Measurements from ENCODE around the gene CYP1A1. TPM values are rescaled to one million over a fixed set of nuclear protein-coding genes. Genes with fewer than 3 reads are reported as not detected.
A peak's percentile ranks its signal among the peaks of the same experiment; 100 is the strongest.

CYP1A1 gene
- total and polyA plus RNA-seq, 12 donors = 0.11 to 2.2 (median 0.96) TPM; not detected in 9

DNA sequence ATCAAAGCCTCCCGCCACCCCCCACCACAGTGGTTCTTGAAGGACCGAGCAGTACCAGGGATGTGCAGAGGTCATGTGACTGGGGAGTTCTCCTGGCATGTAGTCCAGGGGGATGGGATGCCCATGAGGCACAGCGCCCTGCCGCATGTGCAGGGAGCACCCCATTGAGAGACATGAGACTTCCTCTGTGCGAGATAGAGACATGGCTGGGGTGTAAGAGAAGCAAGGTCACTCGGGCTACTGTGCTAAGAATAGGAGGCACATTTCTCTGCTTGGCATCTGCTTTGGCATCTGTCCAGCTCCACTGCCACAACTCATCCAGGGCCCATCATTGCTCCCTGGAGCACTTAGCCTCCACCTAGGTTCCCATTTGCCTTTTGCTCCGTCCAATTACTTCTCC is 2.4 kb upstream of the CYP1A1 start:
- Histone ChIP-seq H3K27ac (no peak overlapping the region), H3K27me3 (no peaks in the 10 kb centered on the region)
- 46 to 67% (median 53%) methylated on average over 4 to 7 of the region's 7 CpGs for WGBS, 4 donors

GRCh38 chr15:74726774-74727164 is 1.4 kb upstream of the CYP1A1 start:
- Histone ChIP-seq H3K9me3 (replicated peaks in 1 of 3) (no peaks in the 10 kb centered on the region), H3K36me3 (replicated peaks in 1 of 2) (no peaks in the 10 kb centered on the region), H3K4me1 (replicated peaks in 1 of 2) (peaks cover 0 to 14% of the 10 kb centered on the region in 2 donors), H3K27me3 (no peaks in the 10 kb centered on the region), H3K27ac (no peak overlapping the region), H3K4me3 (peak overlapping the region in 1 of 4 donors; percentile 58)
- WGBS, 4 donors = 48 to 60% (median 53%) methylated on average over 21 to 24 of the region's 24 CpGs
- DNase-seq = no peak
- intact Hi-C loops (cut with DNase I) = no loop called here
- no peak for TF ChIP-seq POLR2A (IDR thresholded peaks at IDR 0.05)
- TF ChIP-seq, protein P1, sequence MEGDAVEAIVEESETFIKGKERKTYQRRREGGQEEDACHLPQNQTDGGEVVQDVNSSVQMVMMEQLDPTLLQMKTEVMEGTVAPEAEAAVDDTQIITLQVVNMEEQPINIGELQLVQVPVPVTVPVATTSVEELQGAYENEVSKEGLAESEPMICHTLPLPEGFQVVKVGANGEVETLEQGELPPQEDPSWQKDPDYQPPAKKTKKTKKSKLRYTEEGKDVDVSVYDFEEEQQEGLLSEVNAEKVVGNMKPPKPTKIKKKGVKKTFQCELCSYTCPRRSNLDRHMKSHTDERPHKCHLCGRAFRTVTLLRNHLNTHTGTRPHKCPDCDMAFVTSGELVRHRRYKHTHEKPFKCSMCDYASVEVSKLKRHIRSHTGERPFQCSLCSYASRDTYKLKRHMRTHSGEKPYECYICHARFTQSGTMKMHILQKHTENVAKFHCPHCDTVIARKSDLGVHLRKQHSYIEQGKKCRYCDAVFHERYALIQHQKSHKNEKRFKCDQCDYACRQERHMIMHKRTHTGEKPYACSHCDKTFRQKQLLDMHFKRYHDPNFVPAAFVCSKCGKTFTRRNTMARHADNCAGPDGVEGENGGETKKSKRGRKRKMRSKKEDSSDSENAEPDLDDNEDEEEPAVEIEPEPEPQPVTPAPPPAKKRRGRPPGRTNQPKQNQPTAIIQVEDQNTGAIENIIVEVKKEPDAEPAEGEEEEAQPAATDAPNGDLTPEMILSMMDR (IDR thresholded peaks at IDR 0.05) = no peak

More for the DNA sequence above, 2.4 kb upstream of the CYP1A1 start:
- intact Hi-C loops (cut with DNase I) = no loop called here
- H3K4me3 ChIP-seq = no peak overlapping the region
- TF ChIP-seq, protein P1 (IDR thresholded peaks at IDR 0.05) = no peak
- TF ChIP-seq POLR2A (IDR thresholded peaks at IDR 0.05) = no peak
- no peaks in the 10 kb centered on the region for H3K36me3 ChIP-seq (replicated peaks in 1 of 2)
- peaks cover 0 to 14% of the 10 kb centered on the region in 2 donors for H3K4me1 ChIP-seq (replicated peaks in 1 of 2)
- H3K9me3 ChIP-seq (replicated peaks in 1 of 3) = no peaks in the 10 kb centered on the region
- peak in 4 of 7 donors; percentile 23 to 53 (median 36) for DNase-seq

DNA sequence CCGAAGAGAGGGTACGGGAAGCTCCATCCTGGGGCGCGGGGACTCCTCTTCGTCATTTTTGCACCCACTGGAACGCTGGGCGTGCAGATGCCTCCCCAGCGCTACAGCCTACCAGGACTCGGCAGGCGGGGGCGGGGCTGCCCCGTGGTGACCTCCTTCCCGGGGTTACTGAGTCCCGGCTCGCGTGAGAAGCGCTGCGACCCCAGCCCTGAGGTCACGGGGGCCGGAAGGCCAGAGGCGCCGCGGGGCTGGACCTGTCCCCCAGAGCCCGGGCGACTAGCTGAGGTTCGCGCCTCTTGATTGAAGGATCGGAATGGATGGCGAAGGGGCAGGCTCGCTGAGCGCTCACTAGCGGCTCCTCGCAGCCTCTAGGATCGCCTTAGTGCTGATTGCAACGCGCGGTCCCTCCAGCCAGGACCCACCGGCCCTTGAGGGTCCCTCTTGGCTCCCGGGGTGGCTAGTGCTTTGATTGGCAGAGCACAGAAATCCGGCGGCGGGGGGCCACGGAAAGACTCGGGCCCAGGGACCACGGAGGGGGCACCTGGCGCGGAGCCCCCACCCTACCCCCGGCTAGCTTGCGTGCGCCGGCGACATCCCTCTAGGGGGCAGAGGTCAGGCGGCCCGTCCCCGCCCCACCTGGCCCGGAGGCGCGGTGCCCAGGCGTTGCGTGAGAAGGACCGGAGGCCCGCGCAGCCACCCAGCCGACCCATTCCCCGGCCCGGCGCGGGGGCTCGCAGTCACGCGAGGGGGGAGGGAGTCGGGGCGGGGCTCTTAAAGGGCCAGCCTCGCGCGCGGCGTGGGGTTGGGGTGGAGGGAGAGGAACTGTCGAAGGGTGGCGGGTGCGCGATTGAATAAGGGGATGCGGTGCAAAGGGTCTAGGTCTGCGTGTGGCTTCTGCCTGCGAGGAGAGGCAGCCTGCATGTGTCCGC is 781 bp upstream of the CYP1A1 start:
- WGBS, 4 donors = 0 to 3% (median 2%) methylated on average over 5 to 86 of the region's 86 CpGs

DNA sequence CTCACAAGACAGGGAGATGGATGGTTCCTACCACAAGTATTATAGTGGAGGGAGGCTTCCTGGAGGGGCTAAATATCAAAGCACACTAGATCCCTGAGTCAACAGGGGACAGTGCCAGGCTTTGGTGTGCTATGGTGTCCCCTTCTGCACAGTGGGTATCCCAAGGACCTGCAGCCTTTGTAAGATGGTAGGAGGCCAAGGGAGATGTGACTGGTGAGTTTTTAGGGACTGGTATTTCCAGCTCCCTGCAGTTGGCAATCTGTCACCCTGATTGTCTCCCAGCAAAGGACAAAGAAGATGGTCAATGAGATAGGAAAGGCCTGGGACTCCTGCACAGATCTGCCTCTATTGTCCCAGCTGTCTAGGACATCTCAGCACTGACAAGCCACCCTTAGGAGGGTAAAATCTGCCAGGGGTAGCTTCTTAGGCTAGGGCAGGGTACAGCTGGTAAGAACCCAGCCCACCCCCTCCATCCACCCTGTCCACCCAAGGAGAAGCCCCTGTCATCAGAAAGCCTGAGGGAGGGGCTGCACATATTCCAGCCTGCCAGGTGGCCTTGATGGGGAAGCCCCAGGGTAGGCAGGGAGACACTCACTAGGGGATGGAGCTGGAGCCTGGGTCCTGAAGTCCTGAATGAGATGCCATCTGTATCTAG is 631 bp downstream of the CYP1A1 start:
- Histone ChIP-seq H3K4me1 (replicated peaks in 1 of 2) (peaks cover 0 to 14% of the 10 kb centered on the region in 2 donors), H3K36me3 (replicated peaks in 1 of 2) (no peaks in the 10 kb centered on the region), H3K27me3 (no peaks in the 10 kb centered on the region), H3K9me3 (replicated peaks in 1 of 3) (no peaks in the 10 kb centered on the region), H3K4me3 (no peak overlapping the region), H3K27ac (no peak overlapping the region)
- peak in 1 of 7 donors; percentile 33 for DNase-seq
- intact Hi-C loops (cut with DNase I) = no loop called here
- TF ChIP-seq POLR2A (IDR thresholded peaks at IDR 0.05) = no peak
- TF ChIP-seq, protein P1 (IDR thresholded peaks at IDR 0.05) = no peak

More for the DNA sequence above, 781 bp upstream of the CYP1A1 start:
- Histone ChIP-seq H3K9me3 (replicated peaks in 1 of 3) (no peaks in the 10 kb centered on the region), H3K27ac (no peak overlapping the region), H3K27me3 (no peaks in the 10 kb centered on the region), H3K36me3 (replicated peaks in 1 of 2) (no peaks in the 10 kb centered on the region), H3K4me1 (replicated peaks in 1 of 2) (peaks cover 0 to 14% of the 10 kb centered on the region in 2 donors), H3K4me3 (peak overlapping the region in 2 of 4 donors; percentile 20 to 58)
- TF ChIP-seq, protein P1 (IDR thresholded peaks at IDR 0.05) = no peak
- TF ChIP-seq POLR2A (IDR thresholded peaks at IDR 0.05) = no peak
- intact Hi-C loops (cut with DNase I) = no loop called here
- peak in 5 of 7 donors; percentile 29 to 52 (median 37) for DNase-seq

All from adrenal gland (tissue), 12 donors.